ENCODE results near the gene CCDC14.

The CCDC14 gene

DNA sequence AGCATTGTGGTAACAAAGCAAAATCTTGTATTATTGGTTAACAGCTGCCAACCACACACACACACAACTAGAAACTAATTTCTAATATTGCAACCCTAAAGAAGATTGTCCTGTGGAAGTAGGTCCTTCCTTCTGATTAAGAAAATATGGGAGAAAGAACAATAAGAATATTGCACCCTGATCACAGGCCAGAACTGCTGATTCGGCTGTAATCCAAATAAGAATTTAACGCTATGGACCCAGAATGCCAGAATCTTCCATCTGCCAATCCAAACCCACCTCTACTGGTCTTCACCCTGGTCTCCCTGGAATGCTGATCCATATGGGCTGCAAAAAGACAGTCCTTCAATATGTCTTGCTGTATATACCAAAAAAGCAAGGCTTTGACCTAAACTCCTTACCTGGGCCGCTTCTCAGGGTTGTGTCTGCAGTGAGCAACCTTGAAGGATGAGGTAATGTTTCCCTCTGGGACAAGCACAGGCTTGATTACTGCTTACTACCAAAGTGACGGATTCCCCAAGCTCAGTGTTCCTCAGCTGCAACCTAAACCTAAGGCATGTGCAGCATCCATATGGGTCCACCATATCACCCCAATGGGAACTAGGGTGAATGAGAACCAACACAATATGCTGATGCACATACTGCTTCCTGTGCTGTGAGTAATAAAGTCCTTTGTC, 8.0 kb downstream of the CCDC14 start:
- Histone ChIP-seq H2AFZ (ENCODE audit: low read length) (no peak overlapping the region), H2BK5ac (ENCODE audit: low read length) (no peak overlapping the region), H3K79me1 (ENCODE audit: low read depth, low read length) (no peaks in the 10 kb centered on the region), H3K36me3 (replicated peaks in 1 of 2; ENCODE audit: control insufficient read depth in 2 of 2, insufficient read depth in 2 of 2, low read length in 2 of 2) (peaks cover 18 to 99% of the 10 kb centered on the region in 2 donors), H2AK5ac (ENCODE audit: low read depth, low read length) (no peak overlapping the region), H4K91ac (ENCODE audit: low read depth, low read length, poor library complexity) (no peak overlapping the region), H3K18ac (ENCODE audit: low read length) (no peak overlapping the region), H3K14ac (ENCODE audit: low read length) (no peak overlapping the region), H2BK120ac (ENCODE audit: low read depth, low read length) (no peak overlapping the region), H3K9me3 (replicated peaks in 1 of 2; ENCODE audit: control insufficient read depth in 2 of 2, insufficient read depth in 1 of 2, low read depth in 1 of 2, low read length in 2 of 2) (no peaks in the 10 kb centered on the region), H3K9ac (ENCODE audit: low read depth, low read length, poor library complexity) (no peak overlapping the region), H3K4me1 (ENCODE audit: control insufficient read depth in 2 of 2, insufficient read depth in 1 of 2, low read depth in 1 of 2, low read length in 2 of 2) (no peaks in the 10 kb centered on the region), H3K4me2 (ENCODE audit: insufficient read depth, low read length, poor library complexity, severe bottlenecking) (no peak overlapping the region), H2BK12ac (ENCODE audit: low read length) (no peak overlapping the region), H3K4ac (ENCODE audit: low read length) (no peak overlapping the region), H4K8ac (ENCODE audit: low read depth, low read length) (no peak overlapping the region), H3K27me3 (ENCODE audit: control insufficient read depth in 3 of 3, insufficient read depth in 3 of 3, low read depth in 1 of 3, low read length in 3 of 3) (no peaks in the 10 kb centered on the region), H3K4me3 (ENCODE audit: low read length in 2 of 2) (no peak overlapping the region), H3K23ac (ENCODE audit: low read depth, low read length, poor library complexity) (no peak overlapping the region), H3K27ac (replicated peaks; ENCODE audit: low read length) (no peak overlapping the region), H2BK15ac (ENCODE audit: low read length) (no peak overlapping the region)
- no peak for DNase-seq (ENCODE audit: low spot score)
- WGBS, 2 donors (ENCODE audit: extremely low coverage in 2 of 2, insufficient read length in 2 of 2, insufficient replicate concordance in 1 of 2): no CpG with 5 or more reads among the region's 4 CpGs

DNA sequence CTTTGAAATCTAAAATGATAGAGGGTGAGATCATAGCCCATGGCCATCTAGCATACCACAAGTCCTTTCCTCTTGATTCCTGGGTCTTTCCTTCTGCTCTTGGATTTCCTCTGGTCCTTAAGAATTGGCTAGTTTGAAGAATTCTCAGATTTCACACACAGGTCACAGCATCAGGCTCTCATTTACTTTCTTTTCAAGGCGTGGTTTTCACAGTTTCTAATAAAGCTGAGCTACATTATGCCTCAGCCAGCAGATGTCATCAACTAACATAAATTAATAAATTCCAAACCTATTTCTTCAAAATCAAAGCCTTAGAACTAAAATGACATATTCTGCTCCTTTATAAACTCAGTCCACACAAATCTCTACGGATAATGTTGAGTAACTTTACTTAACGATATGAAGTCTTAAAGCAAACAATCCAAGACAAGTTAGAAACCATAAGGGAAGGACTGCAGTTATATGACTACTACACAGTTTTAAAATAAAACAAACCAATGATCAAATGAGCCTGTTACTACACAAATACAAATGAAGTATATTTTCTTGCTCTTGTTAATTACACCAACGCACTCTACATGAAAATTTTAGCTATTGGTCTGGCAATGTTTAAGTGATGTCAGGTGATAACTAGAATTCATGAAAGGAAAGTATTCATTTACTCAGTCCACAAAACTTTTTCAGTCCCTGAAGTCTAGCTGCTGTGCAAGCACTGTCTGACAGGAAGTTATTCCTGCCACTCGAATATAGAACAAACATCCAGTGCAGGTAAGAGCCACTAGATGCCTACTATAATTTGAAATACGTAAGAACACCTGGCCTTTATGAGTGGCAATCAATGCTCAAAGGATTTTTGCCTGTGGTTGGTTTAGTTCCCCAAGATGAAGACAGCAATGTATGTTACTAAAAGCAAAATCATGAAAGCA, 9.2 kb downstream of the CCDC14 start:
- no peak overlapping the region for H3K4ac ChIP-seq (ENCODE audit: low read length)
- H3K9me3 ChIP-seq (replicated peaks in 1 of 2; ENCODE audit: control insufficient read depth in 2 of 2, insufficient read depth in 1 of 2, low read depth in 1 of 2, low read length in 2 of 2): no peaks in the 10 kb centered on the region
- no peak overlapping the region for H3K18ac ChIP-seq (ENCODE audit: low read length)
- H2BK120ac ChIP-seq (ENCODE audit: low read depth, low read length): no peak overlapping the region
- H3K23ac ChIP-seq (ENCODE audit: low read depth, low read length, poor library complexity): no peak overlapping the region
- no peak overlapping the region for H3K4me3 ChIP-seq (ENCODE audit: low read length in 2 of 2)
- H2BK5ac ChIP-seq (ENCODE audit: low read length): no peak overlapping the region
- H3K4me1 ChIP-seq (ENCODE audit: control insufficient read depth in 2 of 2, insufficient read depth in 1 of 2, low read depth in 1 of 2, low read length in 2 of 2): no peaks in the 10 kb centered on the region
- H3K27me3 ChIP-seq (ENCODE audit: control insufficient read depth in 3 of 3, insufficient read depth in 3 of 3, low read depth in 1 of 3, low read length in 3 of 3): no peaks in the 10 kb centered on the region
- DNase-seq (ENCODE audit: low spot score): no peak
- no peak overlapping the region for H3K4me2 ChIP-seq (ENCODE audit: insufficient read depth, low read length, poor library complexity, severe bottlenecking)
- no peaks in the 10 kb centered on the region for H3K79me1 ChIP-seq (ENCODE audit: low read depth, low read length)
- no peak overlapping the region for H2BK12ac ChIP-seq (ENCODE audit: low read length)
- no peak overlapping the region for H3K9ac ChIP-seq (ENCODE audit: low read depth, low read length, poor library complexity)
- H3K36me3 ChIP-seq (replicated peaks in 1 of 2; ENCODE audit: control insufficient read depth in 2 of 2, insufficient read depth in 2 of 2, low read length in 2 of 2): peaks cover 21 to 99% of the 10 kb centered on the region in 2 donors
- H2AK5ac ChIP-seq (ENCODE audit: low read depth, low read length): no peak overlapping the region
- no peak overlapping the region for H3K27ac ChIP-seq (replicated peaks; ENCODE audit: low read length)
- no CpG with 5 or more reads among the region's 6 CpGs for WGBS, 2 donors (ENCODE audit: extremely low coverage in 2 of 2, insufficient read length in 2 of 2, insufficient replicate concordance in 1 of 2)
- H2AFZ ChIP-seq (ENCODE audit: low read length): no peak overlapping the region
- H2BK15ac ChIP-seq (ENCODE audit: low read length): no peak overlapping the region
- no peak overlapping the region for H4K91ac ChIP-seq (ENCODE audit: low read depth, low read length, poor library complexity)
- no peak overlapping the region for H3K14ac ChIP-seq (ENCODE audit: low read length)
- no peak overlapping the region for H4K8ac ChIP-seq (ENCODE audit: low read depth, low read length)

DNA sequence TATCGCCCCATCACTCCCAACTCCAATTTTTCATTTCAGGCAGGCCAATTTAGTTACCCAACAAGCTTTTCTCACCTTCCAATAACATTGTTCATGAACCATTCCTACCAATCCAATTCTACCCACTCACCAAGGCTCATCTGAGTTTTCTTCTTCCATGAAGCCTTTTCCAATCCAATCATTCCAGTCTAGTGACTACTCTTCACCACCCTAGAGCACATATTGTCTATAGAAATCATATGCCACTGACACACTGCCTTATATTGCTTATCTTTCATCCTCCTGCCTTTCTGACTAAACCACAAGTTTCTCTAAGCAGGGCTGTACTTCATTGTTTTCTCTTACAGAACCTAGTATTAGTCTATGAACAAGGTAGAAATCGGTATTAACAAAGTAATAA, 11.4 kb downstream of the CCDC14 start:
- Histone ChIP-seq H3K4ac (ENCODE audit: low read length) (no peak overlapping the region), H4K91ac (ENCODE audit: low read depth, low read length, poor library complexity) (no peak overlapping the region), H3K79me1 (ENCODE audit: low read depth, low read length) (no peaks in the 10 kb centered on the region), H3K23ac (ENCODE audit: low read depth, low read length, poor library complexity) (no peak overlapping the region), H3K36me3 (replicated peaks in 1 of 2; ENCODE audit: control insufficient read depth in 2 of 2, insufficient read depth in 2 of 2, low read length in 2 of 2) (peaks cover 18 to 99% of the 10 kb centered on the region in 2 donors), H4K8ac (ENCODE audit: low read depth, low read length) (no peak overlapping the region), H2AK5ac (ENCODE audit: low read depth, low read length) (no peak overlapping the region), H3K9ac (ENCODE audit: low read depth, low read length, poor library complexity) (no peak overlapping the region), H2BK12ac (ENCODE audit: low read length) (no peak overlapping the region), H3K4me1 (ENCODE audit: control insufficient read depth in 2 of 2, insufficient read depth in 1 of 2, low read depth in 1 of 2, low read length in 2 of 2) (no peaks in the 10 kb centered on the region), H2BK15ac (ENCODE audit: low read length) (no peak overlapping the region), H2BK5ac (ENCODE audit: low read length) (no peak overlapping the region), H3K4me3 (ENCODE audit: low read length in 2 of 2) (no peak overlapping the region), H3K9me3 (replicated peaks in 1 of 2; ENCODE audit: control insufficient read depth in 2 of 2, insufficient read depth in 1 of 2, low read depth in 1 of 2, low read length in 2 of 2) (no peaks in the 10 kb centered on the region), H2BK120ac (ENCODE audit: low read depth, low read length) (no peak overlapping the region), H2AFZ (ENCODE audit: low read length) (no peak overlapping the region), H3K4me2 (ENCODE audit: insufficient read depth, low read length, poor library complexity, severe bottlenecking) (no peak overlapping the region), H3K18ac (ENCODE audit: low read length) (no peak overlapping the region), H3K27ac (replicated peaks; ENCODE audit: low read length) (no peak overlapping the region), H3K14ac (ENCODE audit: low read length) (no peak overlapping the region), H3K27me3 (ENCODE audit: control insufficient read depth in 3 of 3, insufficient read depth in 3 of 3, low read depth in 1 of 3, low read length in 3 of 3) (no peaks in the 10 kb centered on the region)
- no CpG with 5 or more reads among the region's 2 CpGs for WGBS, 2 donors (ENCODE audit: extremely low coverage in 2 of 2, insufficient read length in 2 of 2, insufficient replicate concordance in 1 of 2)
- no peak for DNase-seq (ENCODE audit: low spot score)

DNA sequence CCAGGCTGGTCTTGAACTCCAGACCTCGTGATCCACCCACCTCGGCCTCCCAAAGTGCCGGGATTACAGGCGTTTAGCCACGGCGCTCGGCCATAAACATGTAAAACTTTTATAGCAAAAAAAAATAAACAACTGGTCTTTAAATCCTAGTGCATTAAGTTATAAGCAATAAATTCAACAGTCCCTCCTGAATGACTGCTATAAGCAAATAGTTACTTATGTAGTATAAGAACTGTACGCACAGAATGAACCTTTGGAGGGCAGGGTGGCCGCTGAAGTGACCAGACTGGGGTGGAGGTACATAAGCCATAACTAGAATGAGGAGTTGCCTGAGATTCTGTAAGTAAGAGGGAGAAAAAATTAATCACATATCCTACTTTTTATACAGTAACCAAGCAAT, 12.6 kb downstream of the CCDC14 start:
- H2AFZ ChIP-seq (ENCODE audit: low read length): no peak overlapping the region
- H3K4me2 ChIP-seq (ENCODE audit: insufficient read depth, low read length, poor library complexity, severe bottlenecking): no peak overlapping the region
- no peak overlapping the region for H4K8ac ChIP-seq (ENCODE audit: low read depth, low read length)

More for the DNA sequence above, 12.6 kb downstream of the CCDC14 start:
- Histone ChIP-seq H3K4me3 (ENCODE audit: low read length in 2 of 2) (no peak overlapping the region), H2BK5ac (ENCODE audit: low read length) (no peak overlapping the region), H2BK12ac (ENCODE audit: low read length) (no peak overlapping the region), H2BK120ac (ENCODE audit: low read depth, low read length) (no peak overlapping the region), H4K91ac (ENCODE audit: low read depth, low read length, poor library complexity) (no peak overlapping the region), H2BK15ac (ENCODE audit: low read length) (no peak overlapping the region), H3K27me3 (ENCODE audit: control insufficient read depth in 3 of 3, insufficient read depth in 3 of 3, low read depth in 1 of 3, low read length in 3 of 3) (no peaks in the 10 kb centered on the region), H3K4me1 (ENCODE audit: control insufficient read depth in 2 of 2, insufficient read depth in 1 of 2, low read depth in 1 of 2, low read length in 2 of 2) (no peaks in the 10 kb centered on the region), H3K18ac (ENCODE audit: low read length) (no peak overlapping the region), H2AK5ac (ENCODE audit: low read depth, low read length) (no peak overlapping the region), H3K23ac (ENCODE audit: low read depth, low read length, poor library complexity) (no peak overlapping the region), H3K79me1 (ENCODE audit: low read depth, low read length) (no peaks in the 10 kb centered on the region), H3K9ac (ENCODE audit: low read depth, low read length, poor library complexity) (no peak overlapping the region), H3K4ac (ENCODE audit: low read length) (no peak overlapping the region), H3K36me3 (replicated peaks in 1 of 2; ENCODE audit: control insufficient read depth in 2 of 2, insufficient read depth in 2 of 2, low read length in 2 of 2) (peaks cover 17 to 99% of the 10 kb centered on the region in 2 donors), H3K27ac (replicated peaks; ENCODE audit: low read length) (no peak overlapping the region), H3K9me3 (replicated peaks in 1 of 2; ENCODE audit: control insufficient read depth in 2 of 2, insufficient read depth in 1 of 2, low read depth in 1 of 2, low read length in 2 of 2) (no peaks in the 10 kb centered on the region), H3K14ac (ENCODE audit: low read length) (no peak overlapping the region)
- no peak for DNase-seq (ENCODE audit: low spot score)
- WGBS, 2 donors (ENCODE audit: extremely low coverage in 2 of 2, insufficient read length in 2 of 2, insufficient replicate concordance in 1 of 2): no CpG with 5 or more reads among the region's 9 CpGs
